Fibroblast of lung (primary cell): ENCODE measurements around the gene KIF26B. TPM values are rescaled to one million over a fixed set of nuclear protein-coding genes. Genes with fewer than 3 reads are reported as not detected.
A peak's percentile ranks its signal among the peaks of the same experiment; 100 is the strongest.

Experiments
- DNase-seq, 2 donors: peaks; one replicate each; pipeline versions ENCODE4 v3.0.0 to v3.0.0-alpha.2; 2010; ENCODE audit warnings: low read depth in 2 of 2
- H2AFZ ChIP-seq: 2 replicates; pipeline ENCODE4 v1.5.1; 2012; ENCODE audit warnings: low read length, control low read depth, inconsistent platforms
- H3K27ac ChIP-seq: 2 replicates; pipeline ENCODE4 v1.5.1; 2011; ENCODE audit warnings: low read length, control low read depth; ENCODE audit not compliant: insufficient read depth
- H3K27me3 ChIP-seq: 2 replicates; pipeline ENCODE4 v1.5.1; 2011; ENCODE audit warnings: mild to moderate bottlenecking, low read length; ENCODE audit not compliant: control insufficient read depth, insufficient read depth
- H3K36me3 ChIP-seq: 2 replicates; pipeline ENCODE4 v1.5.1; 2011; ENCODE audit warnings: low read length; ENCODE audit not compliant: control insufficient read depth, insufficient read depth
- H3K4me1 ChIP-seq: 2 replicates; pipeline ENCODE4 v1.5.1; 2011; ENCODE audit warnings: low read length; ENCODE audit not compliant: control insufficient read depth, insufficient read depth; ENCODE audit errors: extremely low read depth
- H3K4me2 ChIP-seq: 2 replicates; pipeline ENCODE4 v1.5.1; 2011; ENCODE audit warnings: low read length, control low read depth; ENCODE audit not compliant: insufficient read depth; ENCODE audit errors: extremely low read depth
- H3K4me3 ChIP-seq, 4 experiments: fragments of 200-600 bp in 1 of 4; sonication (generic) in 1 of 4; replicated peaks in 1 of 4; 2 replicates each; pipeline ENCODE4 v1.5.1; 2011 to 2016; ENCODE audit warnings: low read length in 4 of 4, low read depth in 3 of 4, mild to moderate bottlenecking in 3 of 4, control low read depth in 2 of 4, inconsistent platforms in 1 of 4, mixed read lengths in 1 of 4; ENCODE audit not compliant: insufficient read depth in 1 of 4; ENCODE audit errors: control extremely low read depth in 1 of 4
- H3K79me2 ChIP-seq: 2 replicates; pipeline ENCODE4 v1.5.1; 2012; ENCODE audit warnings: mild to moderate bottlenecking, low read length, inconsistent platforms; ENCODE audit not compliant: control insufficient read depth, insufficient read depth
- H3K9ac ChIP-seq: 2 replicates; pipeline ENCODE4 v1.5.1; 2011; ENCODE audit warnings: mild to moderate bottlenecking, low read length, control low read depth; ENCODE audit not compliant: insufficient read depth
- H3K9me3 ChIP-seq: 2 replicates; pipeline ENCODE4 v1.5.1; 2012; ENCODE audit warnings: low read depth, low read length; ENCODE audit not compliant: control insufficient read depth, insufficient read depth
- H4K20me1 ChIP-seq: 2 replicates; pipeline ENCODE4 v1.5.1; 2011; ENCODE audit warnings: low read length; ENCODE audit not compliant: control insufficient read depth, insufficient read depth; ENCODE audit errors: extremely low read depth
- CTCF ChIP-seq, 2 donors: IDR thresholded peaks in 1 of 2; conservative IDR thresholded peaks in 1 of 2; 1 replicate in 1 of 2; 2 replicates in 1 of 2; pipeline ENCODE4 v1.5.1; 2011 to 2012; ENCODE audit warnings: low read length in 2 of 2, control low read depth in 1 of 2, inconsistent platforms in 1 of 2, low read depth in 1 of 2, mild to moderate bottlenecking in 1 of 2
- EZH2 ChIP-seq: IDR thresholded peaks from 2 replicates; pipeline ENCODE4 v1.5.1; 2012; ENCODE audit warnings: low read length, control low read depth, mild to moderate bottlenecking; ENCODE audit errors: missing control alignments
- polyA plus RNA-seq, 2 donors: library from polyadenylated mRNA; depleted of rRNA in 1 of 2; stranded (reverse) in 1 of 2; unstranded in 1 of 2; fragments of >200 nt; gene quantifications; 2 replicates each; pipeline ENCODE4 v1.2.1, GENCODE V29; 2011 to 2012; ENCODE audit warnings: missing spikeins in 1 of 2
- total RNA-seq: library from RNA; depleted of rRNA; stranded (reverse); fragments of >200 nt; gene quantifications from 2 replicates; pipeline ENCODE4 v1.2.1, GENCODE V29; 2014

Gene KIF26B
- total and polyA plus RNA-seq, 2 donors (not counting 1 experiment from before 2014, with no cell fraction given) = 5.3 to 6.1 TPM

GRCh38 chr1:245687636-245688535 lies 533.1 kb downstream of the KIF26B start:
- H3K9me3 ChIP-seq = no peaks in the 10 kb centered on the region
- H3K4me3 ChIP-seq = peak overlapping the region in 1 of 4 experiments; percentile 37
- TF ChIP-seq EZH2 (no peak), CTCF (conservative IDR thresholded peaks at IDR 0.05 in 1 of 2, IDR thresholded peaks at IDR 0.05 in 1 of 2; ENCODE audit: low read depth in 1 of 2, low read length in 2 of 2) (peak; percentile 8 to 14)
- no peak overlapping the region for H3K27ac ChIP-seq
- H2AFZ ChIP-seq = no peak overlapping the region
- H3K27me3 ChIP-seq = no peaks in the 10 kb centered on the region
- peaks cover 2% of the 10 kb centered on the region for H3K4me1 ChIP-seq
- no peaks in the 10 kb centered on the region for H3K36me3 ChIP-seq
- DNase-seq = peak; percentile 36 to 54
- H3K4me2 ChIP-seq = peak overlapping the region; percentile 13
- H3K9ac ChIP-seq = no peak overlapping the region
- H3K79me2 ChIP-seq = no peaks in the 10 kb centered on the region
- no peaks in the 10 kb centered on the region for H4K20me1 ChIP-seq

- H3K36me3 ChIP-seq = no peaks in the 10 kb centered on the region
- no peak overlapping the region for H3K4me2 ChIP-seq
Observed at GRCh38 chr1:245688536-245689453, 534.0 kb downstream of the KIF26B start.

More at GRCh38 chr1:245688536-245689453, 534.0 kb downstream of the KIF26B start:
- H3K27ac ChIP-seq = no peak overlapping the region
- H2AFZ ChIP-seq = no peak overlapping the region
- no peaks in the 10 kb centered on the region for H3K79me2 ChIP-seq
- H3K4me3 ChIP-seq = no peak overlapping the region
- H3K9ac ChIP-seq = no peak overlapping the region
- no peak for TF ChIP-seq CTCF (conservative IDR thresholded peaks at IDR 0.05 in 1 of 2, IDR thresholded peaks at IDR 0.05 in 1 of 2; ENCODE audit: low read depth in 1 of 2, low read length in 2 of 2)
- no peak for TF ChIP-seq EZH2
- H3K9me3 ChIP-seq = no peaks in the 10 kb centered on the region
- no peaks in the 10 kb centered on the region for H3K4me1 ChIP-seq
- DNase-seq = no peak
- H4K20me1 ChIP-seq = no peaks in the 10 kb centered on the region
- no peaks in the 10 kb centered on the region for H3K27me3 ChIP-seq
